IMR-90 (cell line): Measurements from ENCODE around the gene LPGAT1.

ENCODE experiments used
- BHLHE40 ChIP-seq: fragments of 150-350 bp; IDR thresholded peaks from 2 replicates; pipeline ENCODE4 v1.6.1; 2016; ENCODE audit warnings: mild to moderate bottlenecking, low read depth, low read length
- TF ChIP-seq, protein P1 (sequence below): conservative IDR thresholded peaks from 2 replicates; pipeline ENCODE4 v1.5.1; 2012; ENCODE audit warnings: mild to moderate bottlenecking, low read depth, low read length, improper control_type of control experiment

DNA sequence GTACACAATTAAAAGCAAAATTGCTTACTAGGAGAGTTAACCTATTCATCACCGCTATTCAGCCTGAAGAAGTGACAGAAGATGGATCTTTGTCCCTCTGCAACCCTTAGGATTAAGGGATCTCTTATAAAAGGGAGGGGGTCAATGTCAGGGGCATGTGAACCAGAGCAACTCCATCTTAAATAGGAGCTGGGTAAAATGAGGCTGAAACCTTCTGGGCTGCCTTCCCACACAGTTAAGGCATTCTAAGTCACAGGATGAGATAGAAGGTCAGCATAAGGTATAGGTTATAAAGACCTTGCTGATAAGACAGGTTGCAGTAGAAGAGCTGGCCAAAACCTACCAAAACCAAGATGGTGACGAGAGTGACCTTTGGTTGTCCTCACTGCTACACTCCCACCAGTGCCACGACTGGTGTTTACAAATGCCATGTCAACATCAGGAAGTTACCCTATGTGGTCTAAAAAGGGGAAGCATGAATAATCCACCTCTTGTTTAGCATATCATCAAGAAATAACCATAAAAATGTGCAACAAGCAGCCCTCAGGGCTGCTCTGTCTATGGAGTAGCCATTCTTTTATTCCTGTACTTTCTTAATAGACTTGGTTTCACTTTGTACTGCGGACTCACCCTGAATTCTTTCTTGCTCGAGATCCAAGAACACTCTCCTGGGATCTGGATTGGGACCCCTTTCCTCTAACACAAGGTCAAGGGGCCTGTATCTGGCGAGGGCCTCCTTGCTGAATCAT, 119.8 kb downstream of the LPGAT1 start:
- TF ChIP-seq, protein P1, sequence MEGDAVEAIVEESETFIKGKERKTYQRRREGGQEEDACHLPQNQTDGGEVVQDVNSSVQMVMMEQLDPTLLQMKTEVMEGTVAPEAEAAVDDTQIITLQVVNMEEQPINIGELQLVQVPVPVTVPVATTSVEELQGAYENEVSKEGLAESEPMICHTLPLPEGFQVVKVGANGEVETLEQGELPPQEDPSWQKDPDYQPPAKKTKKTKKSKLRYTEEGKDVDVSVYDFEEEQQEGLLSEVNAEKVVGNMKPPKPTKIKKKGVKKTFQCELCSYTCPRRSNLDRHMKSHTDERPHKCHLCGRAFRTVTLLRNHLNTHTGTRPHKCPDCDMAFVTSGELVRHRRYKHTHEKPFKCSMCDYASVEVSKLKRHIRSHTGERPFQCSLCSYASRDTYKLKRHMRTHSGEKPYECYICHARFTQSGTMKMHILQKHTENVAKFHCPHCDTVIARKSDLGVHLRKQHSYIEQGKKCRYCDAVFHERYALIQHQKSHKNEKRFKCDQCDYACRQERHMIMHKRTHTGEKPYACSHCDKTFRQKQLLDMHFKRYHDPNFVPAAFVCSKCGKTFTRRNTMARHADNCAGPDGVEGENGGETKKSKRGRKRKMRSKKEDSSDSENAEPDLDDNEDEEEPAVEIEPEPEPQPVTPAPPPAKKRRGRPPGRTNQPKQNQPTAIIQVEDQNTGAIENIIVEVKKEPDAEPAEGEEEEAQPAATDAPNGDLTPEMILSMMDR = no peak
- no peak for TF ChIP-seq BHLHE40
